Measurements from ENCODE around the gene FHIT. TPM values are rescaled to one million over a fixed set of nuclear protein-coding genes. Genes with fewer than 3 reads are reported as not detected.

Gene FHIT
- total and polyA plus RNA-seq, 2 of the 4 experiments (the other 2 are of a cell fraction) = 0.07 TPM; not detected in 1

DNA sequence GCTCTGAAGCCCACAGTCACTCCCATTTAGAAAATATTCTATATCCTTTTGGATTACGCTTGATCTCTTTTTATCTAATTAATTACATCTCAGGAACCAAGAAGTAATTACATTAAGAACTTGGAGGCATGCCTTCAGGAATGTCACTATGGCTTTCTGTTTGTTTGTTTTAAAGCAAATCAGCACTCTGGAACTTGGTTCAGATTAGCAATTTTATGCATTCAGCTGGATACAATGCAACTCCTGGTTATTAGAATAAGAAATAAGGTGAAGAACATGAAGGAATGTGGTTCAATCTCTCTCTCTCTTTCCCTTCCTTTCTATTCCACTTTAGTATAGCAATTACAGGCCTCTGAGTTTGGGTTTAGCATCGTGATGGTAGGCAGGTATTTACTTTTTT is 235.8 kb downstream of the FHIT start:
- H2BK5ac ChIP-seq (ENCODE audit: low read depth, low read length, poor library complexity, severe bottlenecking) = no peak overlapping the region
- in situ Hi-C loops (cut with MboI; ENCODE audit: low sequenced_read_pairs) = no loop called here
- CTCF ChIA-PET = no interaction called here
- no TSS peak for BruUV-seq (replicated peaks)
- no peak overlapping the region for H3K56ac ChIP-seq (ENCODE audit: extremely low read depth, insufficient read depth, low read length)
- no peak overlapping the region for H3K9ac ChIP-seq (ENCODE audit: low read depth, low read length)
- H3K23ac ChIP-seq (ENCODE audit: low read depth, low read length) = no peak overlapping the region
- no peaks in the 10 kb centered on the region for H3K4me1 ChIP-seq (ENCODE audit: control insufficient read depth, insufficient read depth, low read length)
- TF ChIP-seq, protein P1, sequence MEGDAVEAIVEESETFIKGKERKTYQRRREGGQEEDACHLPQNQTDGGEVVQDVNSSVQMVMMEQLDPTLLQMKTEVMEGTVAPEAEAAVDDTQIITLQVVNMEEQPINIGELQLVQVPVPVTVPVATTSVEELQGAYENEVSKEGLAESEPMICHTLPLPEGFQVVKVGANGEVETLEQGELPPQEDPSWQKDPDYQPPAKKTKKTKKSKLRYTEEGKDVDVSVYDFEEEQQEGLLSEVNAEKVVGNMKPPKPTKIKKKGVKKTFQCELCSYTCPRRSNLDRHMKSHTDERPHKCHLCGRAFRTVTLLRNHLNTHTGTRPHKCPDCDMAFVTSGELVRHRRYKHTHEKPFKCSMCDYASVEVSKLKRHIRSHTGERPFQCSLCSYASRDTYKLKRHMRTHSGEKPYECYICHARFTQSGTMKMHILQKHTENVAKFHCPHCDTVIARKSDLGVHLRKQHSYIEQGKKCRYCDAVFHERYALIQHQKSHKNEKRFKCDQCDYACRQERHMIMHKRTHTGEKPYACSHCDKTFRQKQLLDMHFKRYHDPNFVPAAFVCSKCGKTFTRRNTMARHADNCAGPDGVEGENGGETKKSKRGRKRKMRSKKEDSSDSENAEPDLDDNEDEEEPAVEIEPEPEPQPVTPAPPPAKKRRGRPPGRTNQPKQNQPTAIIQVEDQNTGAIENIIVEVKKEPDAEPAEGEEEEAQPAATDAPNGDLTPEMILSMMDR (conservative IDR thresholded peaks at IDR 0.05; ENCODE audit: low read depth, low read length) = no peak
- TF ChIP-seq CHD1 (IDR thresholded peaks at IDR 0.05; ENCODE audit: low read depth, low read length) = no peak
- TF ChIP-seq MAZ (IDR thresholded peaks at IDR 0.05; ENCODE audit: borderline replicate concordance, low read depth, low read length) = no peak
- TF ChIP-seq MXI1 (IDR thresholded peaks at IDR 0.05; ENCODE audit: borderline replicate concordance, low read depth, low read length) = no peak
- TF ChIP-seq RCOR1 (IDR thresholded peaks at IDR 0.05; ENCODE audit: insufficient replicate concordance, low read length) = no peak
- TF ChIP-seq FOS (IDR thresholded peaks at IDR 0.05; ENCODE audit: low read depth, low read length) = no peak
- TF ChIP-seq RFX5 (IDR thresholded peaks at IDR 0.05; ENCODE audit: low read depth, low read length) = no peak
- TF ChIP-seq RAD21 (IDR thresholded peaks at IDR 0.05; ENCODE audit: low read length) = no peak
- no peak for TF ChIP-seq BHLHE40 (IDR thresholded peaks at IDR 0.05; ENCODE audit: low read depth, low read length)
- TF ChIP-seq, protein P2, sequence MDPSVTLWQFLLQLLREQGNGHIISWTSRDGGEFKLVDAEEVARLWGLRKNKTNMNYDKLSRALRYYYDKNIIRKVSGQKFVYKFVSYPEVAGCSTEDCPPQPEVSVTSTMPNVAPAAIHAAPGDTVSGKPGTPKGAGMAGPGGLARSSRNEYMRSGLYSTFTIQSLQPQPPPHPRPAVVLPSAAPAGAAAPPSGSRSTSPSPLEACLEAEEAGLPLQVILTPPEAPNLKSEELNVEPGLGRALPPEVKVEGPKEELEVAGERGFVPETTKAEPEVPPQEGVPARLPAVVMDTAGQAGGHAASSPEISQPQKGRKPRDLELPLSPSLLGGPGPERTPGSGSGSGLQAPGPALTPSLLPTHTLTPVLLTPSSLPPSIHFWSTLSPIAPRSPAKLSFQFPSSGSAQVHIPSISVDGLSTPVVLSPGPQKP (IDR thresholded peaks at IDR 0.05; ENCODE audit: borderline replicate concordance, low read depth, low read length) = no peak
- TF ChIP-seq SMC3 (IDR thresholded peaks at IDR 0.05; ENCODE audit: low read depth, low read length) = no peak
- no peak for TF ChIP-seq POLR2A (IDR thresholded peaks at IDR 0.05; ENCODE audit: low read depth, low read length)
- TF ChIP-seq MAFK (IDR thresholded peaks at IDR 0.05; ENCODE audit: low read depth, low read length) = no peak
- TF ChIP-seq NFE2L2 (IDR thresholded peaks at IDR 0.05; ENCODE audit: low read depth, low read length) = no peak
- no peak for TF ChIP-seq CEBPB (IDR thresholded peaks at IDR 0.05; ENCODE audit: low read depth, low read length)
- TF ChIP-seq, protein P3, sequence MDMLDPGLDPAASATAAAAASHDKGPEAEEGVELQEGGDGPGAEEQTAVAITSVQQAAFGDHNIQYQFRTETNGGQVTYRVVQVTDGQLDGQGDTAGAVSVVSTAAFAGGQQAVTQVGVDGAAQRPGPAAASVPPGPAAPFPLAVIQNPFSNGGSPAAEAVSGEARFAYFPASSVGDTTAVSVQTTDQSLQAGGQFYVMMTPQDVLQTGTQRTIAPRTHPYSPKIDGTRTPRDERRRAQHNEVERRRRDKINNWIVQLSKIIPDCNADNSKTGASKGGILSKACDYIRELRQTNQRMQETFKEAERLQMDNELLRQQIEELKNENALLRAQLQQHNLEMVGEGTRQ (IDR thresholded peaks at IDR 0.05; ENCODE audit: low read depth, low read length) = no peak
- H3K4me2 ChIP-seq (ENCODE audit: low read depth, low read length) = no peak overlapping the region
- no peaks in the 10 kb centered on the region for H3K9me1 ChIP-seq (ENCODE audit: insufficient read depth, low read length)
- H3K18ac ChIP-seq (ENCODE audit: low read depth, low read length) = no peak overlapping the region
- no peak overlapping the region for H2BK20ac ChIP-seq (ENCODE audit: low read depth, low read length)
- H3K14ac ChIP-seq (replicated peaks; ENCODE audit: low read depth, low read length) = no peak overlapping the region
- POLR2A ChIA-PET (ENCODE audit: unreplicated experiment) = no interaction called here
- DNase-seq = no peak
- H3K4me3 ChIP-seq (ENCODE audit: insufficient read depth, low read depth, low read length) = no peak overlapping the region
- no peak overlapping the region for H2AK5ac ChIP-seq (ENCODE audit: low read depth, low read length)
- no peaks in the 10 kb centered on the region for H4K20me1 ChIP-seq (ENCODE audit: insufficient read depth, low read length)
- no peak overlapping the region for H4K91ac ChIP-seq (ENCODE audit: insufficient read depth, low read depth, low read length)
- no peaks in the 10 kb centered on the region for H3K27me3 ChIP-seq (ENCODE audit: control insufficient read depth, insufficient read depth, low read length)
- no peak overlapping the region for H2BK15ac ChIP-seq (ENCODE audit: low read depth, low read length)
- WGBS, 2 experiments (ENCODE audit: extremely low coverage in 2 of 2, insufficient read length in 1 of 2) = no CpG with 5 or more reads among the region's 2 CpGs
- no peak overlapping the region for H4K5ac ChIP-seq (ENCODE audit: low read depth, low read length)
- no peak for ATAC-seq (ENCODE audit: low read depth)
- H2AFZ ChIP-seq (replicated peaks; ENCODE audit: low read length, poor library complexity) = no peak overlapping the region
- no peaks in the 10 kb centered on the region for H3K36me3 ChIP-seq (ENCODE audit: control insufficient read depth, insufficient read depth, low read length)
- H2BK120ac ChIP-seq (ENCODE audit: low read depth, low read length) = no peak overlapping the region
- H2AK9ac ChIP-seq (replicated peaks; ENCODE audit: low read depth, low read length, poor library complexity) = no peak overlapping the region
- no peak overlapping the region for H3K4ac ChIP-seq (ENCODE audit: low read depth, low read length)
- H3K9me3 ChIP-seq (ENCODE audit: control insufficient read depth, insufficient read depth, low read length) = no peaks in the 10 kb centered on the region
- dilution Hi-C loops (cut with HindIII; ENCODE audit: low sequenced_read_pairs, unreplicated experiment) = no loop called here
- H3K27ac ChIP-seq (ENCODE audit: insufficient read depth, low read length) = no peak overlapping the region
- H4K8ac ChIP-seq (ENCODE audit: low read depth in 2 of 2, low read length in 2 of 2) = no peak overlapping the region
- H3K79me1 ChIP-seq (ENCODE audit: low read depth in 1 of 2, low read length in 2 of 2) = no peaks in the 10 kb centered on the region
- intact Hi-C loops (cut with micrococcal nuclease) = no loop called here
